Activated T-helper 1 cell treated with Interleukin-2 at 50 U/mL for 16 hours (primary cell): ENCODE data around the gene FBN2.

Experiments
- DNase-seq: peaks from one replicate; pipeline ENCODE4 v3.0.0-alpha.2; 2020; ENCODE audit warnings: low read depth

The FBN2 gene

GRCh38 chr5:128538000-128538249 is at the start of gene FBN2:
TSS of gene FBN2 (minus strand) at chr5:128538245. CDS start at chr5:128537603, 642 bp downstream.
- no peak for DNase-seq

- no peak for DNase-seq
These were observed 49.2 kb upstream of the FBN2 start for GRCh38 chr5:128587275-128587674.

GRCh38 chr5:128586848-128587247 is 48.8 kb upstream of the FBN2 start:
- no peak for DNase-seq

- DNase-seq = no peak
These were observed 41.6 kb upstream of the FBN2 start for GRCh38 chr5:128579639-128580038.

GRCh38 chr5:128579093-128579492 is 41.0 kb upstream of the FBN2 start:
- no peak for DNase-seq

GRCh38 chr5:128574041-128574440 is 36.0 kb upstream of the FBN2 start:
- DNase-seq = no peak

GRCh38 chr5:128572930-128573319 is 34.9 kb upstream of the FBN2 start:
- no peak for DNase-seq

GRCh38 chr5:128572051-128572929 is 34.2 kb upstream of the FBN2 start:
- no peak for DNase-seq

- DNase-seq = no peak
These were observed 28.1 kb upstream of the FBN2 start for GRCh38 chr5:128566178-128566577.

- DNase-seq = no peak
These were observed 21.6 kb upstream of the FBN2 start for GRCh38 chr5:128559300-128560297.

- DNase-seq = no peak
These were observed 15.7 kb upstream of the FBN2 start for GRCh38 chr5:128553747-128554146.

GRCh38 chr5:128551476-128551875 is 13.4 kb upstream of the FBN2 start:
- no peak for DNase-seq

- DNase-seq = no peak
These were observed 11.5 kb upstream of the FBN2 start for GRCh38 chr5:128549496-128549895.

- no peak for DNase-seq
These were observed 8.7 kb upstream of the FBN2 start for GRCh38 chr5:128546658-128547281.

- DNase-seq = no peak
These were observed 3.3 kb upstream of the FBN2 start for GRCh38 chr5:128541385-128541784.

- no peak for DNase-seq
These were observed 989 bp upstream of the FBN2 start for GRCh38 chr5:128539038-128539429.

- DNase-seq = no peak
These were observed 399 bp upstream of the FBN2 start for GRCh38 chr5:128538250-128539037.

- no peak for DNase-seq
These were observed 635 bp downstream of the FBN2 start for GRCh38 chr5:128537221-128537999.

- no peak for DNase-seq
These were observed 1.5 kb downstream of the FBN2 start for GRCh38 chr5:128536254-128537220.

GRCh38 chr5:128535251-128535650 is 2.8 kb downstream of the FBN2 start:
- DNase-seq = no peak
